CD4-positive, CD25-positive, alpha-beta regulatory T cell (primary cell): ENCODE results near the gene SLCO4C1. TPM values are rescaled to one million over a fixed set of nuclear protein-coding genes. Genes with fewer than 3 reads are reported as not detected.
A peak's percentile ranks its signal among the peaks of the same experiment; 100 is the strongest.
"Not testable (repeated sequence)": the region's sequence is repeated elsewhere in the genome, so short reads cannot be mapped to it uniquely, and the experiment has no call there.

ENCODE experiments used
- ATAC-seq, 2 donors: fragments of 150-1000 bp; cut with Tn5 transposase; one replicate each; pipeline ENCODE4 v1.10.0; 2021; ENCODE audit warnings: low read depth in 2 of 2, moderate number of reproducible peaks in 2 of 2, moderate library complexity in 1 of 2
- DNase-seq, 3 donors: peaks; one replicate each; pipeline versions ENCODE4 v3.0.0 to v3.0.0-alpha.2; 2012 to 2022; ENCODE audit warnings: mixed read lengths in 1 of 3
- H3K27ac ChIP-seq: one replicate; pipeline ENCODE4 v1.7.0; 2013; ENCODE audit warnings: mild to moderate bottlenecking, low read length; ENCODE audit not compliant: insufficient read depth, poor library complexity, severe bottlenecking
- H3K27me3 ChIP-seq: one replicate; pipeline ENCODE4 v1.7.0; 2013; ENCODE audit warnings: low read length; ENCODE audit not compliant: control insufficient read depth, insufficient read depth
- H3K36me3 ChIP-seq: one replicate; pipeline ENCODE4 v1.7.0; 2013; ENCODE audit warnings: mild to moderate bottlenecking, low read length, moderate library complexity; ENCODE audit not compliant: control insufficient read depth, insufficient read depth
- H3K4me1 ChIP-seq: 2 replicates; pipeline ENCODE4 v1.7.0; 2013; ENCODE audit warnings: mild to moderate bottlenecking, low read length; ENCODE audit not compliant: insufficient read depth, control insufficient read depth, poor library complexity, severe bottlenecking
- H3K4me3 ChIP-seq: one replicate; pipeline ENCODE4 v1.7.0; 2013; ENCODE audit warnings: low read depth, mild to moderate bottlenecking, low read length, moderate library complexity
- H3K9me3 ChIP-seq, 2 experiments: 1 replicate in 1 of 2; 2 replicates in 1 of 2; pipeline ENCODE4 v1.7.0; 2013; ENCODE audit warnings: low read length in 2 of 2, mild to moderate bottlenecking in 1 of 2, moderate library complexity in 1 of 2; ENCODE audit not compliant: control insufficient read depth in 2 of 2
- H3K27ac Mint-ChIP-seq, 3 donors: one replicate each; pipeline ENCODE4 v1.8.0; 2020 to 2022; ENCODE audit warnings: mild to moderate bottlenecking in 3 of 3, mixed read lengths in 3 of 3, moderate library complexity in 2 of 3
- H3K27me3 Mint-ChIP-seq: one replicate; pipeline ENCODE4 v1.8.0; 2022; ENCODE audit warnings: mild to moderate bottlenecking, mixed read lengths
- H3K36me3 Mint-ChIP-seq: one replicate; pipeline ENCODE4 v1.8.0; 2020; ENCODE audit warnings: mixed read lengths
- H3K4me1 Mint-ChIP-seq, 4 donors: one replicate each; pipeline ENCODE4 v1.8.0; 2020 to 2022; ENCODE audit warnings: mixed read lengths in 4 of 4, mild to moderate bottlenecking in 1 of 4
- H3K4me3 Mint-ChIP-seq, 4 donors: one replicate each; pipeline ENCODE4 v1.8.0; 2020 to 2022; ENCODE audit warnings: mild to moderate bottlenecking in 4 of 4, mixed read lengths in 4 of 4, moderate library complexity in 3 of 4
- H3K9me3 Mint-ChIP-seq, 7 donors: one replicate each; pipeline ENCODE4 v1.8.0; 2020 to 2022; ENCODE audit warnings: mixed read lengths in 7 of 7, mild to moderate bottlenecking in 3 of 7, moderate library complexity in 2 of 7
- polyA plus RNA-seq, 4 donors: library from polyadenylated mRNA; unstranded; fragments of 300-500 nt; fragmentation: Illumina TruSeq; gene quantifications; one replicate each; pipeline ENCODE4 v1.2.3, GENCODE V29; 2021
- total RNA-seq: library from RNA; stranded (reverse); gene quantifications from one replicate; pipeline ENCODE4 v1.2.3, GENCODE V29; 2022

SLCO4C1 gene, protein sequence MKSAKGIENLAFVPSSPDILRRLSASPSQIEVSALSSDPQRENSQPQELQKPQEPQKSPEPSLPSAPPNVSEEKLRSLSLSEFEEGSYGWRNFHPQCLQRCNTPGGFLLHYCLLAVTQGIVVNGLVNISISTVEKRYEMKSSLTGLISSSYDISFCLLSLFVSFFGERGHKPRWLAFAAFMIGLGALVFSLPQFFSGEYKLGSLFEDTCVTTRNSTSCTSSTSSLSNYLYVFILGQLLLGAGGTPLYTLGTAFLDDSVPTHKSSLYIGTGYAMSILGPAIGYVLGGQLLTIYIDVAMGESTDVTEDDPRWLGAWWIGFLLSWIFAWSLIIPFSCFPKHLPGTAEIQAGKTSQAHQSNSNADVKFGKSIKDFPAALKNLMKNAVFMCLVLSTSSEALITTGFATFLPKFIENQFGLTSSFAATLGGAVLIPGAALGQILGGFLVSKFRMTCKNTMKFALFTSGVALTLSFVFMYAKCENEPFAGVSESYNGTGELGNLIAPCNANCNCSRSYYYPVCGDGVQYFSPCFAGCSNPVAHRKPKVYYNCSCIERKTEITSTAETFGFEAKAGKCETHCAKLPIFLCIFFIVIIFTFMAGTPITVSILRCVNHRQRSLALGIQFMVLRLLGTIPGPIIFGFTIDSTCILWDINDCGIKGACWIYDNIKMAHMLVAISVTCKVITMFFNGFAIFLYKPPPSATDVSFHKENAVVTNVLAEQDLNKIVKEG
- total RNA-seq, result not detected
- not detected for polyA plus RNA-seq

DNA sequence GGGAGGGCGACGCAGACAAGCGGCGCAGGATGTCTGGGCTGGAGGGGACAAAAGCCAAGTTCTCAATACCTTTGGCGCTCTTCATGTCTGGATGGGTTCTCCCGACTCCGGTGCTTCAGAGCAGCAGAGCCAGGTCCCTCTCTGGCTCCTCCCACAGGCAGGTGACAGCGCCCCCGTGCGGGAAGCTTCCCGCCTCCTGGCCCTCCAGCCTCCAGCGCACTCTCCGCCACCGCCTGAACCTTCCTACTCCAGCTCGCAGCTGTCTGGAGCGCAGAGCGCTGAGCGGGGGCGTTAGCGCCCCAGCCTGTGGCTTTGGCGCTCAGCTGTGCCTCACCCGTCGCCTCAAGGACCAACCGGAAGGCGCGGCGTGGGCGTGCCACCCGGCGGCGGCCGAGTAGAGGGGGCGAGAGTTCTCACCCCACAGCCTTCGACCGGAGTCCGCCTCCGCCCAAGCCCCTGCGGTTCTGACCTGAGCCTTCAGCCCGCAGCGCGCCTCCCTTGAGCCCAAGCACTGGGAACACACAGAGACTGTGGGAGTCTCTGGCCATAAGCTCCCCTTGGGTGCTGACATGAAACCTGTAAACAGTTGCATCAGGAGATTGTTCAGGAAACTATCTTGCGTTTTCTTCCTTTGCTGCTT lies at the start of gene SLCO4C1:
SLCO4C1 (minus strand) TSS at position 107 of the 640 bp plus-strand sequence; CDS start at position 85, 22 bp downstream.
- Histone ChIP-seq H3K4me3 (peak within 1 kb of the TSS; percentile 32), H3K9me3 (no peaks in the 10 kb centered on the region), H3K36me3 (no peaks in the 10 kb centered on the region), H3K27ac (no peak within 1 kb of the TSS), H3K27me3 (peaks cover 2% of the 10 kb centered on the region), H3K4me1 (peaks cover 7% of the 10 kb centered on the region)
- peak in 2 of 3 donors; percentile 2 to 46 for DNase-seq
- Mint-ChIP-seq H3K9me3 (peaks cover 0 to 2% (median 0%) of the 10 kb centered on the region in 7 donors), H3K27ac (no peak within 1 kb of the TSS), H3K27me3 (peaks cover 5% of the 10 kb centered on the region), H3K4me3 (peak within 1 kb of the TSS in 2 of 4 donors; percentile 62 to 77), H3K4me1 (peaks cover 0 to 19% (median 5%) of the 10 kb centered on the region in 4 donors), H3K36me3 (no peaks in the 10 kb centered on the region)
- peak; percentile 59 to 69 for ATAC-seq

DNA sequence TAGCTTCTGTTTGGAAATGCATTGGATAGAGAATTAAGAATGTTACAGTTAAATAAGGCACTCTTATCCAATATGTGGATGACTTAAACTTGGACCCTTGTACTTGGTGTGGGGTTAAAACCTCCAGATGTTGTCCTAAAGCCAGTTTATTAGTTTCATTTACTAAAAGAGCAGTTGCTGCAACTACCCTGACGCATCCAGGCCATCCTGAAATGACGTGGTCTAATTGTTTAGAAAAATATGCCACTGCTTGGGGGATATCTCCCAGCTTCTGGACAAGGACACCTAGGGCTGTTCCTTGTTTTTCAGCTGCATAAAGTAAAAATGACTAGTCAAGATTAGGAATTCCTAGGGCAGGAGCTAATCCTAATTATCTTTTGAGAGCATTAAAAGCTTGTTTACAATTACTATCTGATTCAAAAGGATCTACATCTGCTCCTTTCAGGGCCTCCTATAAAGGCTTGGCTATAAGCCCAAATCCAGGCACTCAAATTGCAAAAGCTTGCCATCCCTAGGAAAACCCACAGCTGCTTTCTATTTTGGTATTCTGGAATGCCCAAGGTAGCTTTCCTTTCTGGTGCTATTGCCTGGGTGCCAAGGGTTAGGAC lies 45.7 kb upstream of the SLCO4C1 start:
- Mint-ChIP-seq H3K27ac (no peak overlapping the region), H3K36me3 (no peaks in the 10 kb centered on the region), H3K9me3 (peaks cover 0 to 9% (median 3%) of the 10 kb centered on the region in 7 donors), H3K4me3 (no peak overlapping the region), H3K27me3 (no peaks in the 10 kb centered on the region), H3K4me1 (no peaks in the 10 kb centered on the region)
- no peaks in the 10 kb centered on the region for H3K36me3 ChIP-seq
- no peaks in the 10 kb centered on the region for H3K4me1 ChIP-seq
- H3K4me3 ChIP-seq, result no peak overlapping the region
- H3K9me3 ChIP-seq, result no peaks in the 10 kb centered on the region
- H3K27me3 ChIP-seq, result no peaks in the 10 kb centered on the region
- ATAC-seq, result no peak
- no peak for DNase-seq
- no peak overlapping the region for H3K27ac ChIP-seq

DNA sequence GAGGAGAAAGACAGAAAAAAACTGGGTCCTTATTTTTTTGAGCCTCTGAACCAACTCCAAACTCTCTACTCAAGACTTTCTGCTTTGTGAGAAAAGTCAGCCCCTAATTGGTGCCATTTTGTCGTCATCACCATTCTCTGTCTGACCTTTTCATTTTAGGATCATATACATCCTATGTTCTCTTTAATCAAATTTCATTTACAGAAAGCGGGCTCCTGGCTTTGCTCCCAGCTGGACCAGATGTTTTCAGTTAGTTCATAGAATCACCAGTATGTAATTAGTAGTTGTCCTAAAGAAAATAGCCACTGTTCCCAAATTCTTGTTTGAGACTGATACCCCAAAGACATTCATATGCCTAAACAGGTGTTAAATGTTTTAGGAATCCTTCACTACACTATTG lies 28.6 kb upstream of the SLCO4C1 start:
- Histone ChIP-seq H3K27ac (no peak overlapping the region), H3K4me1 (no peaks in the 10 kb centered on the region), H3K9me3 (no peaks in the 10 kb centered on the region), H3K36me3 (no peaks in the 10 kb centered on the region), H3K4me3 (no peak overlapping the region), H3K27me3 (no peaks in the 10 kb centered on the region)
- H3K36me3 Mint-ChIP-seq, result no peaks in the 10 kb centered on the region
- H3K4me3 Mint-ChIP-seq, result no peak overlapping the region
- H3K27me3 Mint-ChIP-seq, result no peaks in the 10 kb centered on the region
- no peaks in the 10 kb centered on the region for H3K4me1 Mint-ChIP-seq
- H3K9me3 Mint-ChIP-seq, result peaks cover 0 to 7% (median 2%) of the 10 kb centered on the region in 7 donors
- ATAC-seq, result no peak
- no peak for DNase-seq
- H3K27ac Mint-ChIP-seq, result no peak overlapping the region

DNA sequence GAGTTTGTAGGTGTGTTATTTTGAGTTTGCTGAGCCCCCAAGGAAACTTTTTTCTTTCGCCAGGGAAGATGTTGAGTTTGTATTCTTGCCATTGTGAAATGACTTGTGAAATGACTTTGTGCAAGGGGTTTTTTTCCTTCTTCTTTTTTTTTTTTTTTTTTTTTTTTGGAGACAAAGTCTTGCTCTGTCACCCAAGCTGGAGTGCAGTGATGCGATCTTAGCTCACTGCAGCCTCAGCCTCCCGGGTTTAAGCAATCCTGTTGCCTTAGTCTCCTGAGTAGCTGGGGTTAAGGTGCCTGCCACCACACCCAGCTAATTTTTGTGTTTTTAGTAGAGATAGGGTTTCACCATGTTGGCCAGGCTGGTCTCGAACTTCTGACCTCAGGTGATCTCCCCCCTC lies 22.7 kb upstream of the SLCO4C1 start:
- H3K9me3 Mint-ChIP-seq, H3K4me1 ChIP-seq, H3K4me1 Mint-ChIP-seq, H3K27me3 Mint-ChIP-seq, H3K4me3 Mint-ChIP-seq, H3K36me3 ChIP-seq, H3K27ac Mint-ChIP-seq, H3K27ac ChIP-seq, H3K4me3 ChIP-seq, ATAC-seq, H3K36me3 Mint-ChIP-seq, DNase-seq, H3K9me3 ChIP-seq, H3K27me3 ChIP-seq: not testable (repeated sequence)

DNA sequence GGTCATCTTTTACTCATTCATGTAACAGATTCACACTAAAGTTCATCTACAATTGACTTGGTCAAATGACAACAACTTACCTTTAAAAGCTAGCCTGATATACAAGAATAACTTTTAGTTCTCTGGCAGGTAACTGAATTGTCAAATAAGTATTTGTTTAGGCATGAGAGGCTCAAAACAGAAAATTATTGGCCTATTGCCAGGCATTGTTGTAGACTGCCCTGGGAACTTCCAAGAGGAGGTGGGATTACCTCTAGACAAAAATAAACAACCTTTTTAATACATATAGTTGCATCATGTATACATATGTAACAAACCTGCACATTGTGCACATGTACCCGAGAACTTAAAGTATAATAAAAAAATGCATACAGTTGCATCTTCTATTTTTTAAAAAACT lies 18.2 kb upstream of the SLCO4C1 start:
- H3K4me1 ChIP-seq, result no peaks in the 10 kb centered on the region
- no peaks in the 10 kb centered on the region for H3K9me3 ChIP-seq
- H3K4me3 Mint-ChIP-seq, result no peak overlapping the region

DNA sequence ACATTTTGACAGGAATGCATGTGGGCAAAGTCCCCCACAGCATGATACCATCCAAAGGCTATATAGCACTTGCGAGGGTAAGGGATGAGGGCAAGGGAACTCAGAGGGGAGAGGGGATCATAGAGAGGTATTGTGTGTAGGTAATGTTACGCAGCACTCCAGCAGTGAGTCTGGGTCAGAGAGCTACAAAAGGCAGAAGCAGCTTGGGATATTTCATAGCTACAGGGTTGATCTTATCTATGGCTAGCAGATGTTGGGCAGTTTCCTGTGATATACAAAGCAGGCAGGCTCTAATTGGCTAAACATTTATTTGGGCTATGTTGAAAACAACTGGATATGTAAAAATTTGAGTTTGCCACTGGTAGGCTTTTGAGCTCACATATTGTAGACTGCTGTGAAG lies 17.8 kb upstream of the SLCO4C1 start:
- DNase-seq (no peak), ATAC-seq (no peak)
- Mint-ChIP-seq H3K27me3 (no peaks in the 10 kb centered on the region), H3K27ac (no peak overlapping the region), H3K4me1 (no peaks in the 10 kb centered on the region), H3K9me3 (peaks cover 0 to 6% (median 1%) of the 10 kb centered on the region in 7 donors), H3K36me3 (no peaks in the 10 kb centered on the region), H3K4me3 (no peak overlapping the region)
- no peaks in the 10 kb centered on the region for H3K4me1 ChIP-seq
- no peaks in the 10 kb centered on the region for H3K36me3 ChIP-seq
- H3K27ac ChIP-seq, result no peak overlapping the region
- no peak overlapping the region for H3K4me3 ChIP-seq
- H3K9me3 ChIP-seq, result no peaks in the 10 kb centered on the region
- H3K27me3 ChIP-seq, result no peaks in the 10 kb centered on the region

More for the DNA sequence above, 18.2 kb upstream of the SLCO4C1 start:
- no peaks in the 10 kb centered on the region for H3K27me3 Mint-ChIP-seq
- peaks cover 0 to 6% (median 2%) of the 10 kb centered on the region in 7 donors for H3K9me3 Mint-ChIP-seq
- H3K27ac ChIP-seq, result no peak overlapping the region
- no peak overlapping the region for H3K27ac Mint-ChIP-seq
- no peaks in the 10 kb centered on the region for H3K36me3 Mint-ChIP-seq
- no peaks in the 10 kb centered on the region for H3K27me3 ChIP-seq
- H3K36me3 ChIP-seq, result no peaks in the 10 kb centered on the region
- no peak for DNase-seq
- ATAC-seq, result no peak
- H3K4me1 Mint-ChIP-seq, result no peaks in the 10 kb centered on the region
- no peak overlapping the region for H3K4me3 ChIP-seq

DNA sequence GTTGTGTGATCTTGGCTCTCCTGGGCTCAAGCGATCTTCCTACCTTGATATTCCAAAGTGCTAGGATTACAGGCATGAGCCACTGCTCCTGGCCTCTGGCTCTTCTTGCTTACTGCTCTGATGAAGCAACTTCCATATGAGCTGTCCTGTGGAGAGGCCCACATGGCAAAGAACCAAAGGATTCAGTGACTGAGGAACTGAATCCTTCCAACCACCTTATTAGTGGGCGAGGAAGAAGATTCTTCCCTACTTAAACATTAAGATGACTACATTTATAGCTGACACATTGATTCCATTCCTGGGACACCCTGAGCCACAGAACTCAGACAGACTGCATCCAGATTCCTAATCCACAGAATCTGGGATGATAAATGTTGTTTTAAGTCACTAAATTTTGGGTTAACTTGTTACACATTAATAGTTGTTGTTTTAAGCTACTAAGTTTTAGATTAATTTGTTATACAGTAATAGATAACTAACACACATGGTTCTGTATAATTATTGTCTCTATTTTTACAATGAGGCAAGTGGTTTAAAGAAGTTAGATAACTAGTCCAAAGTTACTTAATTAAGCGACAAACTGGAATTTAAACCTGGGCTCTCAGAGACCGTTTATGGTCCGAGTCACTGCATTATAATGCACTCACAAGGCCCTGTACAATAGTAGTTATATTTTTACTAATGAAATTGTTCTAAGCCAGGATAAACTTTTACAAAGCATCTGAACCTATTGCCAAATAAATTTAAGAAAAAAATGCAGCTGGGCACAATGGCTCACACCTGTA lies 16.7 kb upstream of the SLCO4C1 start:
- no peak overlapping the region for H3K27ac Mint-ChIP-seq
- DNase-seq (no peak), ATAC-seq (no peak)
- Histone ChIP-seq H3K27me3 (no peaks in the 10 kb centered on the region), H3K9me3 (no peaks in the 10 kb centered on the region), H3K4me3 (no peak overlapping the region), H3K27ac (no peak overlapping the region), H3K36me3 (no peaks in the 10 kb centered on the region), H3K4me1 (no peaks in the 10 kb centered on the region)
- H3K4me3 Mint-ChIP-seq, result no peak overlapping the region
- peaks cover 0 to 6% (median 0%) of the 10 kb centered on the region in 7 donors for H3K9me3 Mint-ChIP-seq
- H3K4me1 Mint-ChIP-seq, result no peaks in the 10 kb centered on the region
- H3K36me3 Mint-ChIP-seq, result no peaks in the 10 kb centered on the region
- no peaks in the 10 kb centered on the region for H3K27me3 Mint-ChIP-seq
